HG02642 (cell line): ENCODE data around the gene FGFR1OP2.
A peak's percentile ranks its signal among the peaks of the same experiment; 100 is the strongest.
"Not testable (repeated sequence)": the region's sequence is repeated elsewhere in the genome, so short reads cannot be mapped to it uniquely, and the experiment has no call there.

Experiments used
- ATAC-seq: cut with Tn5 transposase; IDR thresholded peaks from one replicate; pipeline ENCODE4 v1.9.1; 2021; ENCODE audit warnings: mild to moderate bottlenecking; ENCODE audit not compliant: unreplicated experiment, poor library complexity

Gene FGFR1OP2

DNA sequence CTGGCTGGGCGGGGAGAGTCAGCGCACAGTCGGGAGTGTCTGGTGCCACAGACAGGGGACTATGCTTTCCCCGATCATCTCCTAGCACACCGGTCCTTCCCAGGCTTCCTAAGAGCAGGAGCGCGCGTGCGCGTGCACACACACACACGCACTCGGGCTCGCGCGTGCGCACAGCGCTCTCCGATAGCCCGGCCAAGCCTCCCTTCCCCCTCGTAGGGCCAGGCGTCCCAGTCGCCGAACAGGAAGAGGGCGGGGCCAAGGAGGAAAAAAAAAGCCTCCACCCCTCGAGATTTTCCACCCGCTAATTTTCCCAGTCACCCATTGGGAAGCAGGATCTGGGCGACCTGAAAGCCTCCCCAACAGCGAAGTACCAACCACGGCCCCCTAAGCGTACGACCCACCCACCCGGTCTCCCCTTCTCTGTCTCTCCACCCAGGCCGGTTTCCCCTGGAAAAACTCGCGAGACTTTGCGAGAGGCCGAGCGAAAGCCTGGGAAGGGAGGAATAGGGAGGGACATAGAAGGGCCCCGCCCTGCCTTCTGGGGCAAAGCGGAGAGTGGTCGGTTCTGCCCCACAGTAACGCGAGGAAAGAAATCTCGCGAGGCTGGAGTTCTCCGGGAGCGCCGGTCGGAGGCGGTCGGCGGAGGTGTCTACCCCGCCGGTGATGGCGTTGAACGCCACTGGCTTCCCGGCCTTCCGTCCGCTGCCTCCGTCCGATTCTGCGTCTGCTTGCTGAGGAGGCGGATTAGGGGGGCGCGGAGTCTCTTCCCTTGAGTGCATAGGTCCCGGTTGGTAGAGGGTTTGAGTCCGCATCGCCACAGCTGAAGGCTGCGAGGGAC is at the start of gene FGFR1OP2, which contains the start of gene INTS13:
FGFR1OP2 (plus strand) TSS at position 608 of the 838 bp plus-strand sequence. CDS start 15,689 bp downstream, outside the sequence.
INTS13 (minus strand) TSS at position 119 of the 838 bp plus-strand sequence. CDS start 1,178 bp downstream, outside the sequence.
- peak; percentile 90 for ATAC-seq

DNA sequence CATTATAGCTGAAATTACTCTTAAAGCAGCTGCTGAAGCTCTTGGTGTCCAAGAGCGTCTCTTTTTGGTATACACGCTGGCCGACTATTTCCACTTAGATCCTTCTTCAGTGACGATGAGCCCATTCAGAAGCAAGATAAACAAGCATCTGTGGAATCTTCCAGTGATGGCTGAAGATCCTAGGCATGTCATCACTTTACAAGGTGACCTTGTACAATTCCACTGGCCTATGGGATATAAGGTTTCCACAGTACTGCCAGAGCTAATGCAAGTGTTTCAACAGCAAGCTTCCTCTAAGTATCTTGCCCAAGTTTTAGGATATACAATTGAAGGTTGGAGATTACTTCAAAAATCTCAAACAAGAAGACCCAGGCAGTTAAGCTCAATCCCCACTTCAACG is 47.5 kb upstream of the FGFR1OP2 start:
- ATAC-seq = no peak

GRCh38 chr12:26891704-26892103 is 46.6 kb upstream of the FGFR1OP2 start:
- no peak for ATAC-seq

- ATAC-seq = no peak
These were observed 42.6 kb upstream of the FGFR1OP2 start for GRCh38 chr12:26895672-26896071.

- ATAC-seq = no peak
These were observed 41.4 kb upstream of the FGFR1OP2 start for GRCh38 chr12:26896913-26897312.

DNA sequence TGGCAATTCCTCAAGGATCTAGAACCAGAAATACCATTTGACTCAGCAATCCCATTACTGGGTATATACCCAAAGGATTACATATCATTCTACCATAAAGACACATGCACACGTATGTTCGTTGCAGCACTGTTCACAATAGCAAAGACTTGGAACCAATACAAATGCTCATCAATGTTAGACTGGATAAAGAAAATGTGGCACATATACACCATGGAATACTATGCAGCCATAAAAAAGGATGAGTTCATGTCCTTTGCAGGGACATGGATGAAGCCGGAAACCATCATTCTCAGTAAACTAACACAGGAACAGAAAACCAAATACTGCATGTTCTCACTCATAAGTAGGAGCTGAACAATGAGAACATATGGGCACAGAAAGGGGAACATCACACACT is 34.9 kb upstream of the FGFR1OP2 start:
- not testable (repeated sequence) for ATAC-seq

- ATAC-seq = no peak
These were observed 32.2 kb upstream of the FGFR1OP2 start for GRCh38 chr12:26906024-26906423.

DNA sequence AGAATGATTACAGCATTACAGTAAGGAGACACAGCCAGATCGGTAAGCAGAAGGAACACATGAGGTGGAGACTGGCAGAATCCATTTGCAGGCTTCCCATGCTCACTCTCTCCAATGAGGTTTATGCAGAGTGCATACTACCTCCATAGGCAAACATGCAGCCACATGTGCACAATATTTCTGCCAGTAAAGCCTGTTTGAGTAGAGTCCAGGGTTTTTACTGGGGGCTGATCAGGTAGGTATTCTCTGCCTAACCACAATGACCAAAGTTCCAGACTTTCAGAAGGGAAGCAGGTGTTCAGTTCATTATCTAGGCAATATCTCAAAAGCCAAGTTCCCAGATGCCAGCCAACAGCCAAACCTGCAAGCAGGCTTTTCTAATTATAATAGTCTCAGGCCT is 31.6 kb upstream of the FGFR1OP2 start:
- no peak for ATAC-seq

- no peak for ATAC-seq
These were observed 19.7 kb upstream of the FGFR1OP2 start for GRCh38 chr12:26918321-26919215.

DNA sequence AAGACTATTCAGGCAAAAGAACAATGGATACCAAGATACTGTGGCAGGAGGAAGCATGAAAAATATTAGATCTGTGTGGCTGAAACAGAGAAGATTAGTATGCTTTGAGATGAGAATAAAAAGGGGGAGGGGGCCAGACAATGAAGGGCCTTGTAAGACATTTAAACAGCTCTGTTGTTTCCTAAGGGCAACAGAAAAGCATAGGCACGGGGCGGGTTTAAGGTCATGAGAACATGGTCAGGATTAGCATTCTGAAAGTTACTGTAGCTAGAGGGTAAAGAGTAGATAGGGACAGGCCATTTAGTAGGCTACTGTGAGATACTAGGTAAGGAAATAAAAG is 19.1 kb upstream of the FGFR1OP2 start:
- ATAC-seq = no peak

DNA sequence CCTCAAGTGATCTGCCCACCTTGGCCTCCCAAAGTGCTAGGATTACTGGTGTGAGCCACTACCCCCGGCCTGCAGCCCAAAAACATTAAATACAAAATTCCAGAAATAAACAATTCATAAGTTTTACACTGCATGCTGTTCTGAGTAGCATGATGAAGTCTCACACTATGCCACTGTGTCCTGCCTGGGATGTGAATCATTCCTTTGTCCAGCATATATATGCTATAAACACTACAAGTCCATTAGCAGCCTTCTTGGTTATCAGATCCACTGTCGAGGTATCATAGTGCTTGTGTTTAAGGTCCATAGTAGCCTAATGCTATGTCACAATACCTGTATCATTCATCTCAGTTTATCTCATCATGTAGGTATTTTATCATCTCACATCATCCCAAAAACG is 16.4 kb upstream of the FGFR1OP2 start:
- ATAC-seq = no peak

DNA sequence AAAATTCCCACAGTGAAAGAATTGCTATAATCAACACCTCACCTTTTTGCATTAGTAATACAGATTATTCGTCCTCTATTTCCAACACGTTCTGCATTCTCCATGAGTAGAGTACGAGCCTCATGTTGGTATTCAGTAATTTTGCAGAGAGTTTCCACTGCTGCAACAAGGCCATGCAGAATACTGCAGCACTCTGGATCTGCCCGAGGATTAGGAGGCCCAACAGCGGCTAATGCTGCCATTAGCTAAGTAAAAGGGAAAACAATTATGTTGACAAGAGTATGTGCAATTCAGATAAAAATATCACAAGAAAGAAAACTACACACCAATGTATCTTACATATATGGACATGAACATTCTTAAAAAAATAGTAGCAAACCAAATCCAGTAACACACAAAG is 9.6 kb upstream of the FGFR1OP2 start:
- no peak for ATAC-seq

DNA sequence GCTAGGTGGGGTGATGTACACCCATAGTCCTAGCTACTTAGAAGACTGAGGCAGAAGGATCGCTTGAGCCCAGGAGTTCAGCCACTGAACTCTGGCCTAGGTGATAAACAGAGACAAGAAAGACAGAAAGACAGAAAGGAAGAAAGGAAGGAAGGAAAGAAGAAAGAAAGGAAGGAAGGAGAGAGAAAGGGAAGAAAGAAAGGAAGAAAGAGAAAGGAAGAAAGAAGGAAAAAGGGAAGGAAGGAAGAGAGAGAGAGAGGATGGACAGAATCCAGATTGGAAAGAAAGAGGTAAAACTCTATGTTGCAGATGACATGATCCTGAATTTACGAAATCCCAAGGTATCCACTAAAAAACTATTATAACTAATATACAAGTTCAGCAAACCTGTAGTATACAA is 8.7 kb upstream of the FGFR1OP2 start:
- ATAC-seq = no peak

GRCh38 chr12:26935636-26936378 is 2.5 kb upstream of the FGFR1OP2 start:
- no peak for ATAC-seq

- ATAC-seq = no peak
These were observed 1.5 kb upstream of the FGFR1OP2 start for GRCh38 chr12:26936559-26937442.

GRCh38 chr12:26937443-26937862 is 817 bp upstream of the FGFR1OP2 start:
- no peak for ATAC-seq

GRCh38 chr12:26938701-26939062 is 412 bp downstream of the FGFR1OP2 start:
- ATAC-seq = peak; percentile 24

GRCh38 chr12:26939192-26939832 is 1.0 kb downstream of the FGFR1OP2 start:
- ATAC-seq = no peak

GRCh38 chr12:26939953-26940352 is 1.7 kb downstream of the FGFR1OP2 start:
- no peak for ATAC-seq
